ENCODE measurements around the gene KCTD1. TPM values are rescaled to one million over a fixed set of nuclear protein-coding genes. Genes with fewer than 3 reads are reported as not detected.

Gene KCTD1
- total RNA-seq, 2 donors from 2014 or later, result 12.2 to 36.3 TPM

- ATAC-seq (no peak), DNase-seq (no peak)
- TF ChIP-seq, protein P1, sequence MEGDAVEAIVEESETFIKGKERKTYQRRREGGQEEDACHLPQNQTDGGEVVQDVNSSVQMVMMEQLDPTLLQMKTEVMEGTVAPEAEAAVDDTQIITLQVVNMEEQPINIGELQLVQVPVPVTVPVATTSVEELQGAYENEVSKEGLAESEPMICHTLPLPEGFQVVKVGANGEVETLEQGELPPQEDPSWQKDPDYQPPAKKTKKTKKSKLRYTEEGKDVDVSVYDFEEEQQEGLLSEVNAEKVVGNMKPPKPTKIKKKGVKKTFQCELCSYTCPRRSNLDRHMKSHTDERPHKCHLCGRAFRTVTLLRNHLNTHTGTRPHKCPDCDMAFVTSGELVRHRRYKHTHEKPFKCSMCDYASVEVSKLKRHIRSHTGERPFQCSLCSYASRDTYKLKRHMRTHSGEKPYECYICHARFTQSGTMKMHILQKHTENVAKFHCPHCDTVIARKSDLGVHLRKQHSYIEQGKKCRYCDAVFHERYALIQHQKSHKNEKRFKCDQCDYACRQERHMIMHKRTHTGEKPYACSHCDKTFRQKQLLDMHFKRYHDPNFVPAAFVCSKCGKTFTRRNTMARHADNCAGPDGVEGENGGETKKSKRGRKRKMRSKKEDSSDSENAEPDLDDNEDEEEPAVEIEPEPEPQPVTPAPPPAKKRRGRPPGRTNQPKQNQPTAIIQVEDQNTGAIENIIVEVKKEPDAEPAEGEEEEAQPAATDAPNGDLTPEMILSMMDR (IDR thresholded peaks at IDR 0.05), result no peak
- no peak for TF ChIP-seq POLR2A (IDR thresholded peaks at IDR 0.05)
- no peak overlapping the region for H3K27ac ChIP-seq
- H3K4me1 ChIP-seq, result peaks cover 7% of the 10 kb centered on the region
- no peaks in the 10 kb centered on the region for H3K9me3 ChIP-seq
- H3K27me3 ChIP-seq, result no peaks in the 10 kb centered on the region
- H3K4me3 ChIP-seq, result no peak overlapping the region
- intact Hi-C loops (cut with DNase I), result no loop called here
- no peaks in the 10 kb centered on the region for H3K36me3 ChIP-seq (replicated peaks in 1 of 2; ENCODE audit: insufficient read depth in 1 of 2, low read depth in 2 of 2)
- WGBS, 2 donors, result 90 to 96% methylated on average over 3 of the region's 3 CpGs
Observed at GRCh38 chr18:26520974-26521373, 27.4 kb downstream of the KCTD1 start.

DNA sequence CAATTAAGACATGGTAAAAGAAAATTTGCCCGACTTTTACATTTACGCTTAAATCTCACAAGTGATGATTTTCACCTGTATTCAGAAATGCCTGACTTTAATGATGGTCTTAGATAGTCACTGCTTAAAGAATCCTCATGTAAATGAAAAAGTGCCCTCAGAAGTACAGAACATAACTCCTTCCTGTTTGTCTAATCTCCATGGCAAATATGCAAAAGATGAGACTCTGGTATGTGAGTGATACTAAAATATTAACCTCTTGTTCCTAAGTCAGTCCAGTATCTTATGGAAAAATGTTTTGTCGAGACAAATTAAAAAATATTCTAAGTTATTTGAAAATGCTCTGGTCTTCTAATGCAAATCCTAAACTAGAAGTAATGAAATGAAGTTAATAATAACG is 29.2 kb downstream of the KCTD1 start:
- Histone ChIP-seq H3K27ac (no peak overlapping the region), H3K9me3 (no peaks in the 10 kb centered on the region), H3K27me3 (no peaks in the 10 kb centered on the region), H3K4me1 (peaks cover 7% of the 10 kb centered on the region), H3K4me3 (no peak overlapping the region), H3K36me3 (replicated peaks in 1 of 2; ENCODE audit: insufficient read depth in 1 of 2, low read depth in 2 of 2) (no peaks in the 10 kb centered on the region)
- intact Hi-C loops (cut with DNase I), result no loop called here
- ATAC-seq (no peak), DNase-seq (no peak)
- no peak for TF ChIP-seq POLR2A (IDR thresholded peaks at IDR 0.05)
- TF ChIP-seq, protein P1 (IDR thresholded peaks at IDR 0.05), result no peak
- 93 to 97% methylated on average over 4 of the region's 4 CpGs for WGBS, 2 donors

DNA sequence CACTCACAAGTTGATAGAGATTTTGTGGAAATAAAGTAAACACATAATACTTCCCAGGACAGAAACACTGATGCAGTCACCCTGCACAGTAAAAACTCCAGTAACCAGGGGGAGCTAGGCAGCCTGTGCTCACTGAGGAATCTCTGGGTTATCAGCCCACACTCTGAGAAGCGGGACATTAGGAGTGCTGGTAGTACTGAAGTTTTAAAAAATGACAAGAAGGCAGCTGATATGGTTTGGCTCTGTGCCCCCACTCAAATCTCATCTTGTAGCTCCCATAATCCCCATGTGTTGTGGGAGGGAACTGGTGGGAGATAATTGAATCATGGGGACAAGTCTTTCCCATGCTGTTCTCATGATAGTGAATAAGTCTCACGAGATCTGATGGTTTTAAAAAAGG is 31.4 kb downstream of the KCTD1 start:
- TF ChIP-seq POLR2A (IDR thresholded peaks at IDR 0.05), result no peak
- TF ChIP-seq, protein P1 (IDR thresholded peaks at IDR 0.05), result no peak
- intact Hi-C loops (cut with DNase I), result no loop called here
- WGBS, 2 donors, result 62 to 72% methylated on average over 2 of the region's 2 CpGs
- Histone ChIP-seq H3K4me3 (no peak overlapping the region), H3K9me3 (no peaks in the 10 kb centered on the region), H3K27me3 (no peaks in the 10 kb centered on the region), H3K4me1 (peaks cover 8% of the 10 kb centered on the region), H3K36me3 (replicated peaks in 1 of 2; ENCODE audit: insufficient read depth in 1 of 2, low read depth in 2 of 2) (no peaks in the 10 kb centered on the region), H3K27ac (no peak overlapping the region)
- DNase-seq (no peak), ATAC-seq (no peak)

DNA sequence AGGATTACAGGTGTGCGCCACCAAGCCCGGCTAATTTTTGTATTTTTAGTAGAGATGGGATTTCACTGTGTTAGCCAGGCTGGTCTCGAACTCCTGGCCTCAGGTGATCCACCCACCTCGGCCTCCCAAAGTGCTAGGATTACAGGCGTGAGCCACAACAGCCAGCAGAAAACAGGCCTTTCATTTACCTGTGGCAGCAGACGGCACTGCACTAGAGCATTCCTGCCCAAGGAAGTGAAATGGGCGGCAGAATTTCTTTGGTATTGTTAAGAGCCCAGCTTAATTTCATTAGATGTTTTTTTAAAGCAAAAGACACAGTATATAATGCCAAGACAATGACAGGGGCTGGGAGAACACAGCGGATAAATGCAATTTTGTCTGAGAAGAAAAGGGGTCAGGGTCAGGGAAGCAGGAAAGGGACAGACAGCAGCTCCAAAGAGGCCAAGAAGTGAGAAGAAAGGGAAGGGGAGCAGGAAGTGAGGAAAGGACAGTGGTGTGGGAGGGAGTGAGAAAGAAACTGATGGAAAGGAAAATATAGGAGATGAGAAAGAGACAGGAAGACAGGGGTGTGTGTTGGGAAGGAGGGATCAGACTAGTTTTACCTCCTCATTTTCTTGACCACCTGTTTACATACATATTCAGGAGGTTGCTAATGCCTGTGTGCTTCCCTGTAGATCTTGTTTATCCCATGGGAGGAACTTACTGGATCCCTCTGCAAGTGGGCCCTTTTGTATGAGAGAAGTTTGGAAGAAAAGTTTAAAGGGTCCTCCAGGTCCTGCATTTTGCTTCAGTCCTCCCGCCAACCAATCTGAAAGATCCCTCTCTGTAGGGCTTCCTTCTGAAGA is 32.5 kb downstream of the KCTD1 start:
- Histone ChIP-seq H3K9me3 (no peaks in the 10 kb centered on the region), H3K27me3 (no peaks in the 10 kb centered on the region), H3K36me3 (replicated peaks in 1 of 2; ENCODE audit: insufficient read depth in 1 of 2, low read depth in 2 of 2) (no peaks in the 10 kb centered on the region), H3K27ac (no peak overlapping the region), H3K4me3 (no peak overlapping the region), H3K4me1 (peaks cover 19% of the 10 kb centered on the region)
- no peak for ATAC-seq
- WGBS, 2 donors, result 96 to 97% methylated on average over 9 of the region's 9 CpGs
- TF ChIP-seq, protein P1 (IDR thresholded peaks at IDR 0.05), result no peak
- no peak for TF ChIP-seq POLR2A (IDR thresholded peaks at IDR 0.05)
- intact Hi-C loops (cut with DNase I), result no loop called here
- no peak for DNase-seq

All from body of pancreas (tissue), 4 donors.